HG03095 (cell line): ENCODE measurements around the gene IKZF1.

ENCODE experiments used
- ATAC-seq: cut with Tn5 transposase; IDR thresholded peaks from one replicate; pipeline ENCODE4 v1.9.1; 2021; ENCODE audit warnings: moderate library complexity; ENCODE audit not compliant: unreplicated experiment

Gene IKZF1

GRCh38 chr7:50307368-50308032 lies 3.0 kb downstream of the IKZF1 start:
- ATAC-seq: peak; percentile 26

- ATAC-seq: no peak
Measured at GRCh38 chr7:50308203-50308531, 3.7 kb downstream of the IKZF1 start.

- no peak for ATAC-seq
Measured at GRCh38 chr7:50308532-50309385, 4.2 kb downstream of the IKZF1 start.

- ATAC-seq: no peak
Measured at GRCh38 chr7:50309721-50310120, 5.2 kb downstream of the IKZF1 start.

GRCh38 chr7:50310361-50310760 lies 5.8 kb downstream of the IKZF1 start:
- ATAC-seq: no peak

GRCh38 chr7:50310956-50311355 lies 6.4 kb downstream of the IKZF1 start:
- ATAC-seq: no peak

- ATAC-seq: no peak
Measured at GRCh38 chr7:50312250-50313162, 8.0 kb downstream of the IKZF1 start.

- ATAC-seq: no peak
Measured at GRCh38 chr7:50314836-50315592, 10.5 kb downstream of the IKZF1 start.

- no peak for ATAC-seq
Measured at GRCh38 chr7:50315739-50316671, 11.5 kb downstream of the IKZF1 start.

GRCh38 chr7:50317221-50317678 lies 12.7 kb downstream of the IKZF1 start:
- ATAC-seq: peak; percentile 60

GRCh38 chr7:50317697-50318669 lies 13.5 kb downstream of the IKZF1 start:
- no peak for ATAC-seq

GRCh38 chr7:50321487-50322067 lies 17.1 kb downstream of the IKZF1 start:
- no peak for ATAC-seq

- no peak for ATAC-seq
Measured at GRCh38 chr7:50324113-50324512, 19.6 kb downstream of the IKZF1 start.

- peak; percentile 33 for ATAC-seq
Measured at GRCh38 chr7:50327443-50327842, 22.9 kb downstream of the IKZF1 start.

GRCh38 chr7:50329775-50330174 lies 25.3 kb downstream of the IKZF1 start:
- ATAC-seq: no peak

GRCh38 chr7:50330254-50330653 lies 25.7 kb downstream of the IKZF1 start:
- ATAC-seq: no peak

- ATAC-seq: no peak
Measured at GRCh38 chr7:50330696-50331095, 26.2 kb downstream of the IKZF1 start.
